K562 (cell line): ENCODE results near the gene NT5DC4. TPM values are rescaled to one million over a fixed set of nuclear protein-coding genes. Genes with fewer than 3 reads are reported as not detected.

ENCODE experiments used
- BRF1 ChIP-seq: IDR thresholded peaks from 3 replicates; pipeline ENCODE4 v1.6.1; 2011; ENCODE audit warnings: borderline replicate concordance, mild to moderate bottlenecking; ENCODE audit not compliant: insufficient read length; ENCODE audit errors: extremely low read depth
- HDAC3 ChIP-seq: fragments of 450-650 bp; IDR thresholded peaks from 2 replicates; pipeline ENCODE4 v1.6.1; 2018; ENCODE audit warnings: borderline replicate concordance, mild to moderate bottlenecking, moderate library complexity; ENCODE audit not compliant: partially characterized antibody
- HIVEP1 ChIP-seq: fragments of 250-450 bp; sonication (Bioruptor Pico); IDR thresholded peaks from 2 replicates; pipeline ENCODE4 v1.4.0; 2020; ENCODE audit warnings: mild to moderate bottlenecking
- MAZ ChIP-seq, 2 experiments: fragments of 450-650 bp in 1 of 2; sonication (generic) in 1 of 2; formaldehyde crosslinking; IDR thresholded peaks in 1 of 2; conservative IDR thresholded peaks in 1 of 2; 2 replicates each; pipeline versions ENCODE4 v1.4.0 to v1.5.0; 2020; ENCODE audit warnings: mild to moderate bottlenecking in 1 of 2, missing genetic modification reagents in 1 of 2
- MEIS2 ChIP-seq: fragments of 450-650 bp; IDR thresholded peaks from 2 replicates; pipeline ENCODE4 v1.6.1; 2014; ENCODE audit warnings: mild to moderate bottlenecking; ENCODE audit not compliant: partially characterized antibody
- MTA3 ChIP-seq: fragments of 450-650 bp; formaldehyde crosslinking; IDR thresholded peaks from 2 replicates; pipeline ENCODE4 v1.6.1; 2017; ENCODE audit warnings: mild to moderate bottlenecking, borderline replicate concordance
- NELFE ChIP-seq: IDR thresholded peaks from 2 replicates; pipeline ENCODE4 v1.6.1; 2011; ENCODE audit warnings: mild to moderate bottlenecking; ENCODE audit not compliant: insufficient read depth, insufficient read length
- NFYB ChIP-seq: IDR thresholded peaks from 2 replicates; pipeline ENCODE4 v1.6.1; 2011; ENCODE audit warnings: mild to moderate bottlenecking, moderate library complexity; ENCODE audit not compliant: insufficient read length; ENCODE audit errors: extremely low read depth
- RHOXF2B ChIP-seq: fragments of 250-450 bp; sonication (Bioruptor Pico); conservative IDR thresholded peaks from 2 replicates; pipeline ENCODE4 v1.5.1; 2021
- TBP ChIP-seq: optimal IDR thresholded peaks from 2 replicates; pipeline ENCODE3; 2011; ENCODE audit warnings: low read depth, low read length, improper control_type of control experiment
- TCFL5 ChIP-seq: fragments of 250-450 bp; sonication (Bioruptor Pico); conservative IDR thresholded peaks from 2 replicates; pipeline ENCODE4 v1.6.1; 2021; ENCODE audit warnings: mild to moderate bottlenecking, moderate library complexity, matching md5 sums
- XRCC3 ChIP-seq: fragments of 450-650 bp; IDR thresholded peaks from 2 replicates; pipeline ENCODE4 v1.6.1; 2017; ENCODE audit warnings: mild to moderate bottlenecking, moderate library complexity
- ZBTB7A ChIP-seq: IDR thresholded peaks from 2 replicates; pipeline ENCODE4 v1.6.1; 2011; ENCODE audit warnings: low read depth, mild to moderate bottlenecking, low read length, moderate library complexity, borderline replicate concordance; ENCODE audit not compliant: control insufficient read depth
- ZC3H8 ChIP-seq: fragments of 450-650 bp; IDR thresholded peaks from 2 replicates; pipeline ENCODE4 v1.6.1; 2017
- ZNF133 ChIP-seq: fragments of 250-450 bp; sonication (Bioruptor Pico); IDR thresholded peaks from 2 replicates; pipeline ENCODE4 v1.4.0; 2020; ENCODE audit warnings: mild to moderate bottlenecking
- ZNF3 ChIP-seq: fragments of 250-450 bp; sonication (Bioruptor Pico); IDR thresholded peaks from 2 replicates; pipeline ENCODE4 v1.5.0; 2021; ENCODE audit warnings: mild to moderate bottlenecking, moderate library complexity
- ZNF586 ChIP-seq: fragments of 450-650 bp; formaldehyde crosslinking; conservative IDR thresholded peaks from 2 replicates; pipeline ENCODE4 v1.4.0; 2020; ENCODE audit warnings: mild to moderate bottlenecking, moderate library complexity
- polyA plus RNA-seq, 8 experiments: library from polyadenylated mRNA; depleted of rRNA in 4 of 8; stranded (reverse) in 5 of 8; unstranded in 3 of 8; fragments of >200 nt; fragmentation: Nextera tagmentation in 2 of 8; fragmentation: Illumina TruSeq in 1 of 8; extraction: Ambion mirVana in 2 of 8; extraction: Trizol in 1 of 8; gene quantifications; 2 replicates each; pipeline versions ENCODE4 v1.2.1 to v1.2.3, GENCODE V29; 2011 to 2014; ENCODE audit warnings: inconsistent platforms in 1 of 8, missing spikeins in 1 of 8
- total RNA-seq, 7 experiments: library from RNA; depleted of rRNA in 6 of 7; stranded (reverse); fragments of >200 nt in 6 of 7; fragmentation: Illumina TruSeq in 2 of 7; extraction: Trizol in 2 of 7; gene quantifications; 2 replicates each; pipeline versions ENCODE4 v1.2.1 to v1.2.3, GENCODE V29; 2011 to 2021; ENCODE audit warnings: low replicate concordance in 1 of 7
- TF ChIP-seq, protein P1 (sequence below): sonication (generic); formaldehyde crosslinking; IDR thresholded peaks from 2 replicates; pipeline ENCODE4 v1.4.0; 2020; ENCODE audit warnings: mild to moderate bottlenecking, missing genetic modification reagents
- TF ChIP-seq, protein P2 (sequence below): fragments of 450-650 bp; IDR thresholded peaks from 2 replicates; pipeline ENCODE4 v1.6.1; 2017; ENCODE audit warnings: antibody characterized with exemption
- TF ChIP-seq, protein P3 (sequence below): fragments of 250-450 bp; sonication (Bioruptor Pico); IDR thresholded peaks from 2 replicates; pipeline ENCODE4 v1.4.0; 2020
- TF ChIP-seq, protein P4 (sequence below): fragments of 450-650 bp; IDR thresholded peaks from 2 replicates; pipeline ENCODE4 v1.6.1; 2016; ENCODE audit warnings: low read depth, mild to moderate bottlenecking, moderate library complexity
- TF ChIP-seq, protein P5 (sequence below): fragments of 450-650 bp; IDR thresholded peaks from one replicate; pipeline ENCODE4 v1.6.1; 2018; ENCODE audit warnings: mild to moderate bottlenecking, moderate library complexity; ENCODE audit not compliant: partially characterized antibody
- TF ChIP-seq, protein P6 (sequence below): fragments of 250-450 bp; sonication (Bioruptor Pico); IDR thresholded peaks from 2 replicates; pipeline ENCODE4 v1.8.0; 2021; ENCODE audit warnings: borderline replicate concordance, mild to moderate bottlenecking, moderate library complexity; ENCODE audit not compliant: poor library complexity, severe bottlenecking

NT5DC4 gene
- total and polyA plus RNA-seq, 9 of the 15 experiments (the other 6 are each of a cell fraction or from before 2014, with no cell fraction given) = 0.44 to 6.9 (median 2.5) TPM

DNA sequence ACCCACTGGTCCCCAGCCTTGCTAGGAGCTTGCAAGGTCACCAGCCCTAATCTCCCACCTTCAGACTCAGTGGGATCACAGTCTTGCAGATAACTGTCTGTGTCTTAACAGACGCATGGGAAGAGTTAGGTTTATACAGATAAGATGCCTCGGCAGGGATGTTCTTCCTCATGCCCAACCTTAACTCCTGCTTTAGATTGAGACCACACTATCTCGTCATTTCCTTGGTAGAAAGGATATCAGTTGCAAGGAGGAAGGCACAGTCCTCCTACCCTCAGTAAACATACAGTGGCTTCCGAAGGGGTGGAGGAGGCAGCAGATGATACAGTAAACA is 7.2 kb downstream of the NT5DC4 start (continued):
- TF ChIP-seq, protein P1, sequence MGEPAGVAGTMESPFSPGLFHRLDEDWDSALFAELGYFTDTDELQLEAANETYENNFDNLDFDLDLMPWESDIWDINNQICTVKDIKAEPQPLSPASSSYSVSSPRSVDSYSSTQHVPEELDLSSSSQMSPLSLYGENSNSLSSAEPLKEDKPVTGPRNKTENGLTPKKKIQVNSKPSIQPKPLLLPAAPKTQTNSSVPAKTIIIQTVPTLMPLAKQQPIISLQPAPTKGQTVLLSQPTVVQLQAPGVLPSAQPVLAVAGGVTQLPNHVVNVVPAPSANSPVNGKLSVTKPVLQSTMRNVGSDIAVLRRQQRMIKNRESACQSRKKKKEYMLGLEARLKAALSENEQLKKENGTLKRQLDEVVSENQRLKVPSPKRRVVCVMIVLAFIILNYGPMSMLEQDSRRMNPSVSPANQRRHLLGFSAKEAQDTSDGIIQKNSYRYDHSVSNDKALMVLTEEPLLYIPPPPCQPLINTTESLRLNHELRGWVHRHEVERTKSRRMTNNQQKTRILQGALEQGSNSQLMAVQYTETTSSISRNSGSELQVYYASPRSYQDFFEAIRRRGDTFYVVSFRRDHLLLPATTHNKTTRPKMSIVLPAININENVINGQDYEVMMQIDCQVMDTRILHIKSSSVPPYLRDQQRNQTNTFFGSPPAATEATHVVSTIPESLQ (CRISPR knock-in tag) = no peak
- TF ChIP-seq XRCC3 (no peak), MAZ (CRISPR knock-in tag; conservative IDR thresholded peaks at IDR 0.05 in 1 of 2, IDR thresholded peaks at IDR 0.05 in 1 of 2) (no peak), ZNF586 (CRISPR knock-in tag) (no peak), TCFL5 (CRISPR knock-in tag) (no peak), MEIS2 (peak; percentile 47), RHOXF2B (CRISPR knock-in tag) (no peak), HDAC3 (no peak), TBP (peak; percentile 19), HIVEP1 (CRISPR knock-in tag) (no peak), MTA3 (no peak), ZBTB7A (no peak), ZNF133 (CRISPR knock-in tag) (no peak), NELFE (no peak), ZC3H8 (no peak), BRF1 (no peak), NFYB (no peak), ZNF3 (no peak)
- TF ChIP-seq, protein P2, sequence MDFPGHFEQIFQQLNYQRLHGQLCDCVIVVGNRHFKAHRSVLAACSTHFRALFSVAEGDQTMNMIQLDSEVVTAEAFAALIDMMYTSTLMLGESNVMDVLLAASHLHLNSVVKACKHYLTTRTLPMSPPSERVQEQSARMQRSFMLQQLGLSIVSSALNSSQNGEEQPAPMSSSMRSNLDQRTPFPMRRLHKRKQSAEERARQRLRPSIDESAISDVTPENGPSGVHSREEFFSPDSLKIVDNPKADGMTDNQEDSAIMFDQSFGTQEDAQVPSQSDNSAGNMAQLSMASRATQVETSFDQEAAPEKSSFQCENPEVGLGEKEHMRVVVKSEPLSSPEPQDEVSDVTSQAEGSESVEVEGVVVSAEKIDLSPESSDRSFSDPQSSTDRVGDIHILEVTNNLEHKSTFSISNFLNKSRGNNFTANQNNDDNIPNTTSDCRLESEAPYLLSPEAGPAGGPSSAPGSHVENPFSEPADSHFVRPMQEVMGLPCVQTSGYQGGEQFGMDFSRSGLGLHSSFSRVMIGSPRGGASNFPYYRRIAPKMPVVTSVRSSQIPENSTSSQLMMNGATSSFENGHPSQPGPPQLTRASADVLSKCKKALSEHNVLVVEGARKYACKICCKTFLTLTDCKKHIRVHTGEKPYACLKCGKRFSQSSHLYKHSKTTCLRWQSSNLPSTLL = no peak
- TF ChIP-seq, protein P3, sequence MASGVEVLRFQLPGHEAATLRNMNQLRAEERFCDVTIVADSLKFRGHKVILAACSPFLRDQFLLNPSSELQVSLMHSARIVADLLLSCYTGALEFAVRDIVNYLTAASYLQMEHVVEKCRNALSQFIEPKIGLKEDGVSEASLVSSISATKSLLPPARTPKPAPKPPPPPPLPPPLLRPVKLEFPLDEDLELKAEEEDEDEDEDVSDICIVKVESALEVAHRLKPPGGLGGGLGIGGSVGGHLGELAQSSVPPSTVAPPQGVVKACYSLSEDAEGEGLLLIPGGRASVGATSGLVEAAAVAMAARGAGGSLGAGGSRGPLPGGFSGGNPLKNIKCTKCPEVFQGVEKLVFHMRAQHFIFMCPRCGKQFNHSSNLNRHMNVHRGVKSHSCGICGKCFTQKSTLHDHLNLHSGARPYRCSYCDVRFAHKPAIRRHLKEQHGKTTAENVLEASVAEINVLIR (CRISPR knock-in tag) = no peak
- TF ChIP-seq, protein P4, sequence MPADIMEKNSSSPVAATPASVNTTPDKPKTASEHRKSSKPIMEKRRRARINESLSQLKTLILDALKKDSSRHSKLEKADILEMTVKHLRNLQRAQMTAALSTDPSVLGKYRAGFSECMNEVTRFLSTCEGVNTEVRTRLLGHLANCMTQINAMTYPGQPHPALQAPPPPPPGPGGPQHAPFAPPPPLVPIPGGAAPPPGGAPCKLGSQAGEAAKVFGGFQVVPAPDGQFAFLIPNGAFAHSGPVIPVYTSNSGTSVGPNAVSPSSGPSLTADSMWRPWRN = no peak
- TF ChIP-seq, protein P5, sequence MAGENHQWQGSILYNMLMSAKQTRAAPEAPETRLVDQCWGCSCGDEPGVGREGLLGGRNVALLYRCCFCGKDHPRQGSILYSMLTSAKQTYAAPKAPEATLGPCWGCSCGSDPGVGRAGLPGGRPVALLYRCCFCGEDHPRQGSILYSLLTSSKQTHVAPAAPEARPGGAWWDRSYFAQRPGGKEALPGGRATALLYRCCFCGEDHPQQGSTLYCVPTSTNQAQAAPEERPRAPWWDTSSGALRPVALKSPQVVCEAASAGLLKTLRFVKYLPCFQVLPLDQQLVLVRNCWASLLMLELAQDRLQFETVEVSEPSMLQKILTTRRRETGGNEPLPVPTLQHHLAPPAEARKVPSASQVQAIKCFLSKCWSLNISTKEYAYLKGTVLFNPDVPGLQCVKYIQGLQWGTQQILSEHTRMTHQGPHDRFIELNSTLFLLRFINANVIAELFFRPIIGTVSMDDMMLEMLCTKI = no peak
- TF ChIP-seq, protein P6, sequence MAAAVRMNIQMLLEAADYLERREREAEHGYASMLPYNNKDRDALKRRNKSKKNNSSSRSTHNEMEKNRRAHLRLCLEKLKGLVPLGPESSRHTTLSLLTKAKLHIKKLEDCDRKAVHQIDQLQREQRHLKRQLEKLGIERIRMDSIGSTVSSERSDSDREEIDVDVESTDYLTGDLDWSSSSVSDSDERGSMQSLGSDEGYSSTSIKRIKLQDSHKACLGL (CRISPR knock-in tag) = no peak
